ENCODE measurements around the gene DUS1L.

DNA sequence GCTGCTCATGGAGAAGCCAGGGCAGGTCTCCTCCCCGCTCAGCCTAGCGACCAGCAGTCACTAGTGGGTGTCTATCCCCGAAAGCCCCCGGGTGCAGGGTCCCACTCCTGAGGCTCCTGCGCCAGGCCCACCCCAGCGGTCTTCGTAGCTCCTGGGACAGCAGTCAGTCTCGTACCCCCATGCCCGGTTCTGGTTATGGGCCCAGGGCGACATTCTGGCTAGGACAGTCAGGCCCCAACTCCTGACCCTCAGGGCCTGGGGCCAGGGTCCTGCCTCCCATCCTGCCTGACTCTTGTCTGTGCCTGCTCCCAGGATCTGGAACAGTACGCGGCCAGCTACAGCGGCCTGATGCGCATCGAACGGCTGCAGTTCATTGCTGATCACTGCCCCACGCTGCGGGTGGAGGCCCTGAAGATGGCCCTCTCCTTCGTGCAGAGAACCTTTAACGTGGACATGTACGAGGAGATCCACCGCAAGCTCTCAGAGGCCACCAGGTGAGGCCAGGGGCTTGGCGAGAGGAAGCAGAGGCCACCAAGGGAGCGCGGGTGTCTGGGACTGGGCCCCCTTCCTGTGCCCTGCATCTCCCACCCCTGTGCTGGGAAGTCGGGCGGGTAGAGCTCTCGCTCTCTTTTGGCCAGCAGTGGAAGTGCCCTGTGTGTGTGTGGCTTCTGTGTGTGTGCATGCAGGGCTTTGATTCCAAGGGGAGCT lies 11.9 kb downstream of the DUS1L start:
- TF ChIP-seq, protein P1, sequence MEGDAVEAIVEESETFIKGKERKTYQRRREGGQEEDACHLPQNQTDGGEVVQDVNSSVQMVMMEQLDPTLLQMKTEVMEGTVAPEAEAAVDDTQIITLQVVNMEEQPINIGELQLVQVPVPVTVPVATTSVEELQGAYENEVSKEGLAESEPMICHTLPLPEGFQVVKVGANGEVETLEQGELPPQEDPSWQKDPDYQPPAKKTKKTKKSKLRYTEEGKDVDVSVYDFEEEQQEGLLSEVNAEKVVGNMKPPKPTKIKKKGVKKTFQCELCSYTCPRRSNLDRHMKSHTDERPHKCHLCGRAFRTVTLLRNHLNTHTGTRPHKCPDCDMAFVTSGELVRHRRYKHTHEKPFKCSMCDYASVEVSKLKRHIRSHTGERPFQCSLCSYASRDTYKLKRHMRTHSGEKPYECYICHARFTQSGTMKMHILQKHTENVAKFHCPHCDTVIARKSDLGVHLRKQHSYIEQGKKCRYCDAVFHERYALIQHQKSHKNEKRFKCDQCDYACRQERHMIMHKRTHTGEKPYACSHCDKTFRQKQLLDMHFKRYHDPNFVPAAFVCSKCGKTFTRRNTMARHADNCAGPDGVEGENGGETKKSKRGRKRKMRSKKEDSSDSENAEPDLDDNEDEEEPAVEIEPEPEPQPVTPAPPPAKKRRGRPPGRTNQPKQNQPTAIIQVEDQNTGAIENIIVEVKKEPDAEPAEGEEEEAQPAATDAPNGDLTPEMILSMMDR (IDR thresholded peaks at IDR 0.05): no peak
- TF ChIP-seq POLR2A (IDR thresholded peaks at IDR 0.05): no peak
